CD1c-positive myeloid dendritic cell (primary cell): Measurements from ENCODE around the gene DPYSL4.

Experiments
- DNase-seq: peaks from one replicate; pipeline ENCODE4 v3.0.0-alpha.2; 2016; ENCODE audit errors: extremely low spot score

DPYSL4 gene

DNA sequence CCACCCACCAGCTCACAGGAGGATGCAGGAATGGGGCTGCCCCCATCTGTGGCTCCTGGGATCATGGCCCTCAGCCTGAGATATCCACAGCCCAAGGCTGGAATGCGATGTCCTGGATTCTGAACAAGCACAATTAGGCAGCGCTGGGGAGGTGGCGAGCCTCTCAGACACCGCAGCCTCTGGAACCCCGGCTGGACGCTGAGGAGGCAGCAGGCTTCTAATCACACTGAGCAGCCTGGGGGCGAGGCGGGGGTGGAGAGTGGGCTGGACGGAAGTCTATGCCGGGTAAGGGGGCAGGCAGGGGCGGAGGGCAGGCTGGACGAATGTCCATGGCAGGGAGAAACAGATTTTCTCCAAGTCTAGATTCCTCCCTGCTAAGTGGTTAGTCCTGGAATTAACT, 56.4 kb downstream of the DPYSL4 start:
- no peak for DNase-seq

DNA sequence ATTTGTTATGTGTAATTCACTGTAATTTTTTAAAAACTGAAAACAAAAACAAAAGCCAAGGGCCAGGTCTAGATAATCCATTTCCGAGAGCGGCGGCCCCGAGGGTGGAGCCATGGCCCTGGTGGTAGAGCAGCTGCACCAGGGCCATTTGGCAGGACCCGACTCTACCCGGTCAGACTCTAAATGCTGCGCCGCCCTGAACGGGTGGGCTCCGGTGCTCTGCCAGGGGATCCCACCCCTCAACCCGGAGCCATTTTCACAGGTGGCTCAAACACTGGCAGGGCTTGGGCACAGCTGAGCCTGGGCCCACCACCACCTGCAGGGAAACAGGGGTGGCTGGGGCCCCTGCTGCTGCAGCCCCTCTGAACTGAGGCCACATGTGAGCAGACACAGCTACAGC, 56.9 kb downstream of the DPYSL4 start:
- DNase-seq, result no peak

DNA sequence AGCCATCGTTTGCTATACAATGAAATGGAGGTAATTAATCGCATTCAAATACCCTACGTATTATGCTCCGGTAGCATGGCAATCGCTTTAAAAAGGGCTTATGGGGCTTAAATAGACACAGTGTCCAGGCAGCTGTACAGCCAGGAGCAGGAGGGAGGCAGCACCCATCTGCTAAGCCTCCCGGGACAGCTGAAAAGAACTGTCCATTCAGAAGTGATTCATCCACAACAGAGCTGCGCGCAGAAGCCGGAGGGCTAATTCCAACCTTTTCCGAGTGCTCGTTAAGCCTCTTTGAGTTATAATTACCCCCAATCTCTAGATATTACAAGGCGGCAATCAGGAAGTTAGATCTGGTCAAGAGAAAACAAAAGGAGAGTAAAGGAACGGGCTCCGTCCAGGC, 58.3 kb downstream of the DPYSL4 start:
- DNase-seq, result no peak

DNA sequence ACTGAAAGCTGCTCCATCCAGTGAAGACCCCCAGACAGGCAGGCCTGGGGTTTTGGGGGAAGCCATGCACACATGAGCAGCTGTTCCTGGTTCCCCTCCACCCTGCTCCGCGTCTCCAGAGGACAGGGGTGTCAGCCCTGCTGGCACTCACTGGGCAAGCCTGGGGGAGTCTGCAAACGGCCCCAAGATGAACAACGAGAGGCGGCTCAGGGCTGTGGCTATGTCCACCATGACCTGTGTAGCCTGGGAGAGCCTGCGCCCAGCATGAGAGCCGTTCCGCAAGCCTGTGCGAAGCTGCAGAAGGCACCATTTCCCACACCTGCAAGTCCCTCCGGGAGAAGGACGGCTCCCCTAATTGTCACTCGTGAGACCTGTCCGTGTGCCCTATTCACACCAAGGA, 59.5 kb downstream of the DPYSL4 start:
- no peak for DNase-seq

DNA sequence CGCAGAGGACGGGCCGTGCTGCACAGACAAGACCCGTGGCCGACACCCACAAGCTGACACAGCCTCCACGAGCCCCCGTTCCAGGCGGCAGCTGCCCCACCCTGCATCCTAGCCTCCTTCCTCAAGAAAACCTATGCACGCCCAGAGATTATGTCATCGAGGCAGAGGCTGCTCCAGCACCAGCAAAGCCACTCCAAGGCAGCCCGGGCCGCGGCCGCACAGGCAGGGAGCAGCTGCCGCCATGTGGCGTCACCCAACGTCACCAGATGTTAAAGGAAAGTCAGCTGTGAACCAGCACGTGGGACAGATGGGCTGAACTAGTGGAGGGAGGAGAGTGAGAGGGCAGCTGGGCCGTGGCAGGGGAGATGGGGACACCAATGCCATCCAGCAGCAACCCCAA, 61.2 kb downstream of the DPYSL4 start:
- no peak for DNase-seq

DNA sequence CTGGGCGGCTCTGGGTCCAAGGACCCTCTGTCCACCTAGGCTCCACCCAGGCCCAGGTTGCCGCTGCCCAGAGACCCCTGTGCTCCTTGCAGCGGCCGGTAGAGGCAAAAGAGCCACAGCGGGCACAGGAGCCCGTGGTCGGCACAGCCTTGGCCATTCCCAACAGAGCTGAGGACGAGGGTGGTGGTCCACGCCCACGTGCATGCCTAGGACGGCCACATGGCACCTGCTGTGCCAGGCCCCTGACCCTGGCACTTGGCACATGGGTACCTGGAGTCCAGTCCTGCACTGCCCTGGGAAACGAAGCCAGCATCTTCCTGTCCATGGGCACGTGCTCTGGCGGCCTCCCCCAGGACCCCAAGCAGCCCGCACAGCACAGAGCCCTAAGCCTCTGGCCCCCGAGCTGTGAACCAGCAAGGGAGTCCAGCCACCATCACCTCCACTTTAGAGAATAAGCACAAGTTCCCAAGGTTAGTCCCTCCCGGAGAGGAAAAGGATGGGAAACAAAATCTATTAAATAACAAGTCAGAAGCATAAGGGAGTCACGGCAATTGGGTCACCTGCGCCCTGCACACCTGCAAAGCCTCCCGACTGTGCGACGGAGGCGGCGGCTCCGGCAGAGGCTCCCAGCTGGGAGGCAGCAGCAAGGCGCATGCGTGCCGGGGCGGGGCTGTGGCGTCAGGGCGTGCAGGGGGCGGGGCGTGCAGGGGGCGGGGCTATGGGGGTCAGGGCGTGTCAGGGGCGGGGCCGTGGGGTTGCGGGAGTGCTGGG, 61.9 kb downstream of the DPYSL4 start:
- DNase-seq, result peak; percentile 47

DNA sequence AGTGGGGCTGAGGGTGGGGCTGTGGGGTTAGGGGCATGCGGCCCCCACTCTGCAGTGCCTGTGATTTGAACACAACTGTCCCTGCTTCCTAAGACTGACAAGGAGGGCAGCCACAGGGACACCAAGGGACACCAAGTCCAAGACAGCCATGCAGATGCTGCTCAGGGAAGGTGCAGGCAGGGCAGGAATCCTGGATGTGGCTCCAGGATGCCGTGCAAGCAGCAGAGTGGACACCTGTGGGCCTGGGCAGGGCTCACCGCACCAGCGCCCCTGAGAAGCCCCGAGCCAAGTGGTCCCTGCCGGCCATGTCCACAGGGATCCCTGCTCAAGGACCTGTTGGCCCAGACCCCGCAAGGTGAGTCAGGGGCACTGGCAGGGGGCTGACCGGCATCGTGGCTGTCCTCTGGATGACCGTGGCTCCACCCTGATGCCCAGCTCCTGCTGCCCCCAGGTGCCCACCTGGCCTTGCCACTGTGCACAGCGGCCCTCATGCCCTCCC, 62.5 kb downstream of the DPYSL4 start:
- no peak for DNase-seq

DNA sequence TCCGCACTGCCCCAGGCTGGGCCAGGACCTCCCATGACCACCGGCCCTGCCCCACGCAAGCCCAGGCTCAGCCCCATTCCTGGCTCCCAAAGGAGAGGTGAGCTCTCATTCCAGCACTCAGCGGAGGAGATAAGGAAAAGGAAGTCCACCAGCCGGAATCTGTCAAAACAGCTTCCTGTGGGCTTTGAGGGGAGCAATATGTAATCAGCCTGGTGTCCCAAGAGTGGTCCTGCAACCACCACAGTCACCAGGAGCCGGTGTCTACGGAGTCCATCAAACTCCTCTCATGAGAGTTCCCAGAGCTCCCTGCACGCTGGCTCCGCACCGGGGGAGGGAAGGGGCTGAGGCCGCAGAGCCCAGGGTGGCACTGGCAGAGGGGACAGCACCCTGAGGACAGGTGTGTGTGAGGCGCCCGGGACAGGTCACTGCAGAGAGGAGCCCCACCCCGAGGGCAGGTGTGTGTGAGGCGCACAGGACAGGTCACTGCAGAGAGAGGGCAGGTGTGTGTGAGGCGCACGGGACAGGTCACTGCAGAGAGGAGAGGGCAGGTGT, 63.2 kb downstream of the DPYSL4 start:
- DNase-seq, result no peak

DNA sequence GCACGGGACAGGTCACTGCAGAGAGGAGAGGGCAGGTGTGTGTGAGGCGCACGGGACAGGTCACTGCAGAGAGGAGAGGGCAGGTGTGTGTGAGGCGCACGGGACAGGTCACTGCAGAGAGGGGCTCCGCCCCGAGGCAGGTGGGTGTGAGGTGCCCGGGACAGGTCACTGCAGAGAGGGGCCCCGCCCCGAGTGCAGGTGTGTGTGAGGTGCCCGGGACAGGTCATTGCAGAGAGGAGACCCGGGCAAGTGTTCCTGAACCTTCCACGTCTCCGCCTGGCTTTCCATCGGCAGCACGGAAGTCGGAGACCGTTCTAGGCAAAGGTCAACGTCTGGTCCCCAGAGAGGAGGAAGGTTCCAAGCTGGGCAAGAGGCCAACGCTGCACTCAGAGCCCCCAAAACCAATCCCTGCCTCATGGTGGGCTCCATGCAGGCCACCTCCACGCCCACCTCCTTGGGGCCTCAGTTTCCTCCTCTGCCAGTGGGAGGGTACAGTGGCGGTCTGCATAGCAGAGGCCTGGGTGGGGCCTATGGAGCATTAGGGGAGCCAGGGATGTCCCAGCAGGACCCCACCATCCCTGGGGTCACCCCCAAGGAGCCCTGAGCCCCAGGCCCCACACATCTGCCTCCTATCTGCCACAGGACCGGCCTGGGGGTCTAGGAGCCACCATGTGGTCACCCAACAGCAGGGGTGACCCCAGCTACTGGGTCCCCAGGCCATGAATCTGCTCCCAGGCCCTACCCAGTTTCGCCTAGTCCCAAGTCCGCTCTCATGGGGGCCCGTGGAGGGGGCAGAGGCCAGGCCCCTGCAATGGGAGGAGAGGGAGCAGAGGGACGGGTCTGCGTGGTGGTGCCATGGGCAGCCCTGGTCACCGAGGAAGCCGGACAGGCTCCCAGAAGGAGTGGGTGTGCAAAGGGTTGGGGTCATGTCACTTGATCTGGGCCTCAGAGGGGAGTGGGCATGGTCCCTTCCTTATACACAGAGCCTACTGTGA, 64.0 kb downstream of the DPYSL4 start:
- no peak for DNase-seq

DNA sequence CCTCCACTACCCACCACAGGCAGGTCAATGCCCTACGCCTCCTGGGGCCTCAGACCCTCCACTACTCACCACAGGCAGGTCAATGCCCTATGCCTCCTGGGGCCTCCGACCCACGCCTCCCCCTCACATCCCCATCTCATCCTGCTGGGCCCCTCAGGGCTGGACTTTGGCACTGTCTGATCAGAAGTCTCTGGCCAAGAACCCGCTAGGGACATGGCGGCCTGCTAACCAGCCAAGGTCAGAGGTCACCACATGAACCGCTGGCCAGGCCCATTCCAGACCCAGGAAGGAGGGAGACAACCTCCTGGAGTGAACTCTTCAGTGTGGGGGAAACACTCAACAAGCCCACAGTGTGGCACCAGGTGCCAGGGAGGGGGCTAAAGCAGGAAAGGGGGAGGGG, 65.2 kb downstream of the DPYSL4 start:
- DNase-seq, result no peak

DNA sequence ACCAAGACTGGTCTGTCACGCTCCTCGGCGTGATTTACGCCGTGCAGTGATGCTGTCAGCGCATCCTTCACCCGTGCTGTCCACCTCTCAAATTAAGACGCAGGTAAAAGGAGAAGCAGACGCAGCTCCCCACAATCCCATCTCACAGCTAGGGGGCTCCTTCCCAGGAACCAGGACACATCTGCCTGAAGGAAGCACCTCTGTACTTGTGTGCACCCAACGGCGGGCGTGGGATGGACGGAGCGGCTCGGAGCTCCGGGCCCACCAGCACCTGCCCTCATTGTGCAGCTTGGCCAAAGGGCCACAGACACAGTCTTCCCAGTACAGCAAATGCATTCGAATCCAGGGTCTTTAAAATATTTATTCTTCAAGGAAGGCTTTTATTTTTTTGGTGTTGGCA, 65.7 kb downstream of the DPYSL4 start:
- no peak for DNase-seq

DNA sequence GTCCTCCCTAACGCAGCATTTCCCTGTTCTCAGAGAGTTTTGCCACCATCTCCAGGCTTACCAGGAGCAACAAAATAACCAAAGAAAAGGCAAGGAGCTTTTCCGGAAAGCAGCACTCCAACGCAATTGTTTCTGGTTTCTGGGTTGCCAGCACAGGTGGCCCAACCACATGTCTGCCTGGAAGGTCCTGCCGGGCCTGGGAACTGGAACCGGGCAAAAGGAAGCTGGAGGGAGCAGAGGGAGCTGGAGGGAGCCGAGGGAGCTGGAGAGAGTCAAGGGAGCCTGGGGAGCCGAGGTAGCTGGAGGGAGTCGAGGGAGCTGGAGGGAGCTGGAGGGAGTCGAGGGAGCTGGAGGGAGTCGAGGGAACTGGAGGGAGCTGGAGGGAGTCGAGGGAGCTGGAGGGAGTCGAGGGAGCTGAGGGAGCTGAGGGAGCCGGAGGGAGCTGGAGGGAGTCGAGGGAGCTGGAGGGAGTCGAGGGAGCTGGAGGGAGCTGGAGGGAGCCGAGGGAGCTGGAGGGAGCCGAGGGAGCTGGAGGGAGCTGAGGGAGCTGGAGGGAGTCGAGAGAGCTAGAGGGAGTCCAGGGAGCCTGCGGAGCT, 66.4 kb downstream of the DPYSL4 start:
- DNase-seq, result no peak

DNA sequence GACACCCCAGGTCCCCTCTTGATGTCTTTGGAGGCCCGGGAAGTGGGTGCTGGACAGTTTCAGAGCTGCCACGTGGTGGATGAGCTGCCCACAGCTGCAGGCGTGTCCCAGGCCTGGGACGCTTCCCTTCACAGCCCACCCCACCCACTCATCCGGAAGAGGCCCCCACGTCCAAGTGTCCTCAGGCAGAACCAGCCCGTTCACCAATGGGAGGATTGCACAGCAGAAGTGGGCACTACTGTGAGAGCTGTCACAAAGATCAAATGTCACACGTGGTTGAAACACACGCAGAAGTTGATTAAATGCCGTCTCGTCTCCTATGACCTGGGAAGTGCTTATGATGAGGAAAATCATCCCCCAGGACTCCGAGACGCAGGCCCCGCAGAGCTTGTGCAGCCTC, 68.1 kb downstream of the DPYSL4 start:
- DNase-seq, result peak; percentile 72
